Mesothelial cell of epicardium (in vitro differentiated cells): ENCODE measurements around the gene IRF9. TPM values are rescaled to one million over a fixed set of nuclear protein-coding genes. Genes with fewer than 3 reads are reported as not detected.

Source experiments
- DNase-seq, 2 experiments: peaks; one replicate each; pipeline ENCODE4 v3.0.0; 2021; ENCODE audit warnings: low spot score in 2 of 2; ENCODE audit not compliant: unreplicated experiment in 2 of 2
- H3K27ac Mint-ChIP-seq: 2 replicates; pipeline ENCODE4 v1.8.0; 2021; ENCODE audit warnings: mixed read lengths
- H3K27me3 Mint-ChIP-seq: 2 replicates; pipeline ENCODE4 v1.8.0; 2021; ENCODE audit warnings: low read depth, mixed read lengths
- H3K36me3 Mint-ChIP-seq: 2 replicates; pipeline ENCODE4 v1.8.0; 2021; ENCODE audit warnings: mixed read lengths
- H3K4me1 Mint-ChIP-seq: 2 replicates; pipeline ENCODE4 v1.8.0; 2021; ENCODE audit warnings: mixed read lengths
- H3K4me3 Mint-ChIP-seq: 2 replicates; pipeline ENCODE4 v1.8.0; 2021; ENCODE audit warnings: mild to moderate bottlenecking, moderate library complexity, mixed read lengths
- H3K9me3 Mint-ChIP-seq: 2 replicates; pipeline ENCODE4 v1.8.0; 2021; ENCODE audit warnings: mixed read lengths
- total RNA-seq: library from RNA; stranded (reverse); gene quantifications from 3 replicates; pipeline ENCODE4 v1.2.1, GENCODE V29; 2021
- TF ChIP-seq, protein P1 (sequence below): fragments of 200-600 bp; sonication (generic); IDR thresholded peaks from one replicate; pipeline ENCODE4 v1.5.0; 2021; ENCODE audit warnings: antibody characterized with exemption; ENCODE audit not compliant: unreplicated experiment

Gene IRF9
- total RNA-seq, 1 donor from 2014 or later: 274 TPM

DNA sequence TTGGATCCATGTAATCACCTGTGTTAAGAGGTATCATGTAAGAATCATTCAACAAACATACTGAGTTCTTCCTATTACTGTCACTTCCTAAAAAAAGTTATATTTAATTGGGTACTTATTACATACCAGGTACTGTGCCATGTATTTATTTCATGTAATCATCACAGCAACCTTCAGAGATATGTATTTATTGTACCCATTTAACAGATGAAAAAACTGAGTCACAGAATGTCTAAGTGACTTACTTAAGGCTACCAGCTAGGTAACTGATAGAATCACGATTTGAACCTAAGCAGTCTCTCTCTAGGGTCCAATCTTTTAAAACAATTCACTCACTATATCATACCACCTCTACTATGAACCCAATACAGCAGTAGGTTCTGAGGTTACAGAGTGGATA is 16.6 kb upstream of the IRF9 start:
- Mint-ChIP-seq H3K9me3 (no peaks in the 10 kb centered on the region), H3K4me3 (no peak overlapping the region), H3K36me3 (peaks cover 3% of the 10 kb centered on the region), H3K27ac (no peak overlapping the region), H3K4me1 (peaks cover 46% of the 10 kb centered on the region), H3K27me3 (no peaks in the 10 kb centered on the region)
- TF ChIP-seq, protein P1, sequence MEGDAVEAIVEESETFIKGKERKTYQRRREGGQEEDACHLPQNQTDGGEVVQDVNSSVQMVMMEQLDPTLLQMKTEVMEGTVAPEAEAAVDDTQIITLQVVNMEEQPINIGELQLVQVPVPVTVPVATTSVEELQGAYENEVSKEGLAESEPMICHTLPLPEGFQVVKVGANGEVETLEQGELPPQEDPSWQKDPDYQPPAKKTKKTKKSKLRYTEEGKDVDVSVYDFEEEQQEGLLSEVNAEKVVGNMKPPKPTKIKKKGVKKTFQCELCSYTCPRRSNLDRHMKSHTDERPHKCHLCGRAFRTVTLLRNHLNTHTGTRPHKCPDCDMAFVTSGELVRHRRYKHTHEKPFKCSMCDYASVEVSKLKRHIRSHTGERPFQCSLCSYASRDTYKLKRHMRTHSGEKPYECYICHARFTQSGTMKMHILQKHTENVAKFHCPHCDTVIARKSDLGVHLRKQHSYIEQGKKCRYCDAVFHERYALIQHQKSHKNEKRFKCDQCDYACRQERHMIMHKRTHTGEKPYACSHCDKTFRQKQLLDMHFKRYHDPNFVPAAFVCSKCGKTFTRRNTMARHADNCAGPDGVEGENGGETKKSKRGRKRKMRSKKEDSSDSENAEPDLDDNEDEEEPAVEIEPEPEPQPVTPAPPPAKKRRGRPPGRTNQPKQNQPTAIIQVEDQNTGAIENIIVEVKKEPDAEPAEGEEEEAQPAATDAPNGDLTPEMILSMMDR: no peak
- no peak for DNase-seq

DNA sequence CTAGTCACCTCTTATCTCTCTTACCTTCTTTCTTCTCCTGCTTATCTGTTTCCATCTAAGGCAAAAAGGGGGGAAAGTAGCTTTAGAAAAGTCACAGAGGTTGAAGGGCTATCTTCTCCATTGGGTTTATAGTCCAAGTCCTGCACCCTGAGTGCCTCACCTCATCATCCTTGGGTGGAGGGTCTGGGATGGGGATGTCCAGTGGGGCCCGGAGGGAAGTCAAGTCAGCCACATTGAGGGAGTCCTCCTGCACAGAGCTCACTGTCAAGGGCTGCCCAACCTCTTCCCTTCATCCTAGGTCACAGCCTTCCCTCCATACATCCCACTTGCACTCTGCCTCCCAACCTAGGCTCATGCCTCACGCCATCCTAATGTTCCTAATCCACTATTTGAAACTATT is 15.8 kb upstream of the IRF9 start:
- no peak for DNase-seq
- H3K4me1 Mint-ChIP-seq: peaks cover 41% of the 10 kb centered on the region
- H3K27ac Mint-ChIP-seq: peak overlapping the region; percentile 99
- peaks cover 6% of the 10 kb centered on the region for H3K36me3 Mint-ChIP-seq
- H3K27me3 Mint-ChIP-seq: no peaks in the 10 kb centered on the region
- TF ChIP-seq, protein P1: no peak
- no peaks in the 10 kb centered on the region for H3K9me3 Mint-ChIP-seq
- H3K4me3 Mint-ChIP-seq: peak overlapping the region; percentile 99

DNA sequence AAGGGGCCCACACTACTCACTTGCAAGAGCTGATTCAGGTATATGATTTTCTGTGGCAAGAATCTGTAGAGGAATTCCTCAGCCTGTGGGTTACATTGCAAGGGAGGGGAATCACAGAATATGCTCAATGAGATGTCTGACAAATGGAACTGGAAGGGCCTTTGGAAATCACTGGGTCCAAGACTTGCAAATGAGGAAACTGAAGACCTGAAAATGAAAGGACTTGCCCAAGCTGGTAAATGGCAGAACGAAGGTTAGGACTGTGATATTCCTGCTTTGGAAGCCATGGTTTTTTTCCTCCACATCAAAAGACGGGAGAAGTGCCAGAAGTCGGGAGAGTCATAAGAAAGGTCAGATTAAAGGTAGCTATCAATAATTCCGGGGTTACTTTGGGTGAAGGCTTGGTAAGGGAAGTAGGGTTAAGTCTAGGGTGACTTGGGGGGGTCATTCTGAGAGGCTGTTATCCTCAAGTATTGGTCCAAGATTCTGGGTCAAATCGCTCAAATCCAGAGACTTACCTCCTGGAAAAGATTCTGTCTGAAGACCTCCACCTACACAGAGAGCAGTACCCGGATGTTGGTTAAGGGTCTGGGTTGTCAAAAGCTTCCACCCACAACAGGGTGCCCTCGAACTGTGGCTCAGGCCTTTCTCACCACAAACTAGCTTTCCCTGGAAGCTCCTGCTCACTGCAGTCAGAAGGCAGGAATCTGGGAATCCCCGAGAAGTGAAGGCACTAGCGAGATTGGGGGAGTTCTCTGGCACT is 15.2 kb upstream of the IRF9 start:
- H3K4me1 Mint-ChIP-seq: peaks cover 41% of the 10 kb centered on the region
- no peaks in the 10 kb centered on the region for H3K27me3 Mint-ChIP-seq
- H3K4me3 Mint-ChIP-seq: peak overlapping the region; percentile 99
- TF ChIP-seq, protein P1: no peak
- H3K27ac Mint-ChIP-seq: peak overlapping the region; percentile 99
- no peak for DNase-seq
- H3K36me3 Mint-ChIP-seq: peaks cover 12% of the 10 kb centered on the region
- H3K9me3 Mint-ChIP-seq: no peaks in the 10 kb centered on the region

GRCh38 chr14:24146453-24146977 is 14.6 kb upstream of the IRF9 start, which contains the start of gene PSME2:
Gene PSME2 (minus strand): TSS chr14:24146610. CDS start chr14:24146581, 29 bp downstream.
- H3K27me3 Mint-ChIP-seq: no peaks in the 10 kb centered on the region
- peak within 1 kb of the TSS; percentile 99 for H3K4me3 Mint-ChIP-seq
- peak; percentile 86 to 90 for DNase-seq
- TF ChIP-seq, protein P1: no peak
- H3K27ac Mint-ChIP-seq: peak within 1 kb of the TSS; percentile 99
- H3K9me3 Mint-ChIP-seq: no peaks in the 10 kb centered on the region
- H3K36me3 Mint-ChIP-seq: peaks cover 15% of the 10 kb centered on the region
- peaks cover 41% of the 10 kb centered on the region for H3K4me1 Mint-ChIP-seq

- Mint-ChIP-seq H3K36me3 (peaks cover 19% of the 10 kb centered on the region), H3K27me3 (no peaks in the 10 kb centered on the region), H3K4me3 (peak within 1 kb of the TSS; percentile 99), H3K27ac (peak within 1 kb of the TSS; percentile 99), H3K9me3 (no peaks in the 10 kb centered on the region), H3K4me1 (peaks cover 36% of the 10 kb centered on the region)
- TF ChIP-seq, protein P1: no peak
- DNase-seq: peak; percentile 93 to 94
These were observed 13.9 kb upstream of the IRF9 start, which contains the start of gene RNF31 for GRCh38 chr14:24146978-24147760. Gene RNF31 (plus strand): TSS chr14:24147498. CDS start chr14:24147699, 201 bp downstream.
